Left lung (tissue), 14 donors: Measurements from ENCODE around the gene ATP2B1. TPM values are rescaled to one million over a fixed set of nuclear protein-coding genes. Genes with fewer than 3 reads are reported as not detected.
"Not testable (repeated sequence)": the region's sequence is repeated elsewhere in the genome, so short reads cannot be mapped to it uniquely, and the experiment has no call there.

Experiments
- ATAC-seq: fragments of 200-7000 bp; cut with Tn5 transposase; one replicate; pipeline ENCODE4 v1.9.1; 2020; ENCODE audit warnings: moderate library complexity
- DNase-seq, 4 donors: peaks; one replicate each; pipeline ENCODE4 v3.0.0-alpha.2; 2013 to 2020
- H3K27ac ChIP-seq, 2 donors: fragments of 200-600 bp; sonication (generic) in 1 of 2; one replicate each; pipeline versions ENCODE4 v1.5.0 to v1.8.0; 2020 to 2021
- H3K27me3 ChIP-seq, 2 donors: fragments of 200-600 bp; sonication (generic) in 1 of 2; one replicate each; pipeline versions ENCODE4 v1.5.0 to v1.8.0; 2020 to 2021
- H3K36me3 ChIP-seq, 2 donors: fragments of 200-600 bp; sonication (generic) in 1 of 2; one replicate each; pipeline versions ENCODE4 v1.5.0 to v1.8.0; 2020 to 2021
- H3K4me1 ChIP-seq, 2 donors: fragments of 200-600 bp; one replicate each; pipeline ENCODE4 v1.8.0; 2021
- H3K4me3 ChIP-seq, 2 donors: fragments of 200-600 bp; sonication (generic) in 1 of 2; one replicate each; pipeline versions ENCODE4 v1.5.0 to v1.8.0; 2020 to 2021; ENCODE audit warnings: mild to moderate bottlenecking in 1 of 2
- H3K9me3 ChIP-seq, 2 donors: fragments of 200-600 bp; sonication (generic) in 1 of 2; one replicate each; pipeline versions ENCODE4 v1.5.0 to v1.8.0; 2020 to 2021
- CTCF ChIP-seq, 2 donors: fragments of 200-600 bp; sonication (generic) in 1 of 2; IDR thresholded peaks; one replicate each; pipeline versions ENCODE4 v1.5.0 to v1.8.0; 2021; ENCODE audit warnings: antibody characterized with exemption in 2 of 2
- intact Hi-C, 2 donors: fragments of 100-400 bp; cut with DNase I; formaldehyde crosslinking; loops; one replicate each; pipeline versions ENCODE4 v1.11.2 to v1.14.2; 2022
- long read RNA-seq, 12 donors: library from polyadenylated mRNA in 2 of 12; unstranded in 2 of 12; transcript quantifications; one replicate each; pipeline ENCODE4 v2.0.0 and lab custom pipeline, GENCODE V29; 2019 to 2026
- polyA plus RNA-seq, 6 donors: library from polyadenylated mRNA; unstranded; fragments of 120-200 nt; gene quantifications; one replicate each; pipeline ENCODE4 v1.2.1, GENCODE V29; 2013; ENCODE audit not compliant: insufficient read length in 6 of 6
- total RNA-seq, 2 donors: library from RNA; stranded (reverse); fragmentation: NEBNext Ultra II Directional; extraction: Animal tissue kit (Norgen Biotek cat#: 25700); gene quantifications; one replicate each; pipeline ENCODE4 v1.2.1, GENCODE V29; 2021
- donor health status: DM: no; HTN: yes; CAD: no.
- donor health status: DM: no; HTN: no; CAD: no.

ATP2B1 gene
- total RNA-seq (10 to 100 TPM; 29.4 to 54.0 TPM), polyA plus RNA-seq (10 to 100 TPM; 84.6 to 96.6 (median 93.0) TPM)
- long read RNA-seq, donor 1, transcript ATP2B1-209 (2 exons, 607 nt) = minor isoform, 5 of 117 reads
- long read RNA-seq, donor 1, transcript ATP2B1-205 (2 exons, 874 nt) = major isoform, 9 of 117 reads
- long read RNA-seq, donor 1, partial matches to known transcripts = 103 of 117 reads
- long read RNA-seq, donor 1, other reads (novel, unspliced or antisense) = 0 of 117 reads
- long read RNA-seq, donor 2, transcript ATP2B1-209 (2 exons, 607 nt) = minor isoform, 5 of 80 reads
- long read RNA-seq, donor 2, transcript ATP2B1-205 (2 exons, 874 nt) = major isoform, 13 of 80 reads
- long read RNA-seq, donor 2, partial matches to known transcripts = 61 of 80 reads
- long read RNA-seq, donor 2, other reads (novel, unspliced or antisense) = 0 of 80 reads
- long read RNA-seq, donor 3, partial matches to known transcripts = 22 of 25 reads
- long read RNA-seq, donor 3, other reads (novel, unspliced or antisense) = 0 of 25 reads
- long read RNA-seq, donor 4, partial matches to known transcripts = 9 of 23 reads
- long read RNA-seq, donor 4, other reads (novel, unspliced or antisense) = 12 of 23 reads
- long read RNA-seq, donor 5, full-length matches to known transcripts = 9 of 64 reads
- long read RNA-seq, donor 5, partial matches to known transcripts = 55 of 64 reads
- long read RNA-seq, donor 5, other reads (novel, unspliced or antisense) = 0 of 64 reads
- long read RNA-seq, donor 6, full-length matches to known transcripts = 5 of 23 reads
- long read RNA-seq, donor 6, partial matches to known transcripts = 18 of 23 reads
- long read RNA-seq, donor 6, other reads (novel, unspliced or antisense) = 0 of 23 reads
- long read RNA-seq, donor 7, full-length matches to known transcripts = 7 of 21 reads
- long read RNA-seq, donor 7, partial matches to known transcripts = 14 of 21 reads
- long read RNA-seq, donor 7, other reads (novel, unspliced or antisense) = 0 of 21 reads
- long read RNA-seq, donor 8, full-length matches to known transcripts = 9 of 92 reads
- long read RNA-seq, donor 8, partial matches to known transcripts = 83 of 92 reads
- long read RNA-seq, donor 8, other reads (novel, unspliced or antisense) = 0 of 92 reads
- long read RNA-seq, donor 9 = 0 reads
- long read RNA-seq, donor 10, partial matches to known transcripts = 33 of 38 reads
- long read RNA-seq, donor 10, other reads (novel, unspliced or antisense) = 5 of 38 reads
- long read RNA-seq, donor 11, full-length matches to known transcripts = 8 of 59 reads
- long read RNA-seq, donor 11, partial matches to known transcripts = 51 of 59 reads
- long read RNA-seq, donor 11, other reads (novel, unspliced or antisense) = 0 of 59 reads
- long read RNA-seq, donor 12, transcript ATP2B1-205 (2 exons, 874 nt) = major isoform, 7 of 23 reads
- long read RNA-seq, donor 12, partial matches to known transcripts = 16 of 23 reads
- long read RNA-seq, donor 12, other reads (novel, unspliced or antisense) = 0 of 23 reads

- ATAC-seq (peak; percentile 79), DNase-seq (peak; percentile 89 to 99 (median 93))
- peaks cover 0 to 33% of the 10 kb centered on the region in 2 donors for H3K4me1 ChIP-seq
- H3K27ac ChIP-seq = peak within 1 kb of the TSS; percentile 99 to 100
- H3K36me3 ChIP-seq = no peaks in the 10 kb centered on the region
- TF ChIP-seq CTCF (IDR thresholded peaks at IDR 0.05) = peak in 1 of 2 donors; percentile 9
- H3K27me3 ChIP-seq = peaks cover 0 to 3% of the 10 kb centered on the region in 2 donors
- intact Hi-C loops = no loop called here
- H3K4me3 ChIP-seq = peak within 1 kb of the TSS; percentile 72 to 75
- H3K9me3 ChIP-seq = no peaks in the 10 kb centered on the region
Measured at GRCh38 chr12:89708565-89709156, at the start of gene ATP2B1. ATP2B1 (minus strand) TSS chr12:89708838; CDS start chr12:89655886, 52,952 bp downstream.

GRCh38 chr12:89757987-89758386 is 49.3 kb upstream of the ATP2B1 start:
- H3K9me3 ChIP-seq, H3K36me3 ChIP-seq, H3K27me3 ChIP-seq, ATAC-seq, H3K4me3 ChIP-seq, H3K27ac ChIP-seq, DNase-seq, intact Hi-C loops: not testable (repeated sequence)
- H3K4me1 ChIP-seq = peaks cover 0 to 20% of the 10 kb centered on the region in 2 donors

GRCh38 chr12:89756585-89757398 is 48.2 kb upstream of the ATP2B1 start:
- ATAC-seq = peak; percentile 89
- H3K9me3 ChIP-seq = no peaks in the 10 kb centered on the region
- H3K27ac ChIP-seq = peak overlapping the region; percentile 71 to 95
- H3K27me3 ChIP-seq = no peaks in the 10 kb centered on the region
- no peaks in the 10 kb centered on the region for H3K36me3 ChIP-seq
- no peak overlapping the region for H3K4me3 ChIP-seq
- no peak for TF ChIP-seq CTCF (IDR thresholded peaks at IDR 0.05)
- DNase-seq = peak in 1 of 4 donors; percentile 39
- peaks cover 0 to 20% of the 10 kb centered on the region in 2 donors for H3K4me1 ChIP-seq
- intact Hi-C loops = no loop called here

GRCh38 chr12:89756194-89756584 is 47.6 kb upstream of the ATP2B1 start:
- Histone ChIP-seq H3K9me3 (no peaks in the 10 kb centered on the region), H3K4me3 (no peak overlapping the region), H3K27ac (peak overlapping the region; percentile 54 to 95), H3K4me1 (peaks cover 0 to 17% of the 10 kb centered on the region in 2 donors), H3K36me3 (no peaks in the 10 kb centered on the region), H3K27me3 (no peaks in the 10 kb centered on the region)
- intact Hi-C loops = no loop called here
- ATAC-seq = peak; percentile 39
- no peak for TF ChIP-seq CTCF (IDR thresholded peaks at IDR 0.05)
- DNase-seq = no peak
